Loucy (cell line): ENCODE results near the gene ARID1B.

Source experiments
- CTCF ChIP-seq: fragments of 200-600 bp; sonication (generic); conservative IDR thresholded peaks from 2 replicates; pipeline ENCODE4 v1.5.1; 2014; ENCODE audit warnings: mild to moderate bottlenecking, antibody characterized with exemption, low read length
- EZH2phosphoT487 ChIP-seq: fragments of 200-600 bp; IDR thresholded peaks from 2 replicates; pipeline ENCODE4 v1.6.1; 2018; ENCODE audit warnings: antibody characterized with exemption, mild to moderate bottlenecking, moderate library complexity, borderline replicate concordance

- TF ChIP-seq CTCF (no peak), EZH2phosphoT487 (no peak)
Measured at GRCh38 chr6:156952401-156952800, 175.2 kb downstream of the ARID1B start.
